Left ventricle myocardium inferior (tissue), 1 donor: ENCODE measurements around the gene RUVBL2. TPM values are rescaled to one million over a fixed set of nuclear protein-coding genes. Genes with fewer than 3 reads are reported as not detected.

Experiments
- DNase-seq: peaks from one replicate; pipeline ENCODE4 v3.0.0-alpha.2; 2020
- H3K27ac ChIP-seq: fragments of 200-600 bp; replicated peaks from 2 replicates; pipeline ENCODE4 v1.8.0; 2021
- H3K27me3 ChIP-seq: fragments of 200-600 bp; 2 replicates; pipeline ENCODE4 v1.8.0; 2021; ENCODE audit warnings: low read depth
- H3K36me3 ChIP-seq: fragments of 200-600 bp; 2 replicates; pipeline ENCODE4 v1.8.0; 2021
- H3K4me1 ChIP-seq: fragments of 200-600 bp; 2 replicates; pipeline ENCODE4 v1.8.0; 2021
- H3K4me3 ChIP-seq: fragments of 200-600 bp; 2 replicates; pipeline ENCODE4 v1.8.0; 2021; ENCODE audit warnings: mild to moderate bottlenecking, moderate library complexity
- H3K9me3 ChIP-seq: fragments of 200-600 bp; replicated peaks from 2 replicates; pipeline ENCODE4 v1.8.0; 2021
- intact Hi-C: fragments of 100-400 bp; cut with micrococcal nuclease; formaldehyde crosslinking; loops from one replicate; pipeline ENCODE4 v1.11.0; 2022
- microRNA-seq: library from miRNA; unstranded; fragments of <30 nt; microRNA quantifications from one replicate; pipeline ENCODE4 v1.2.0, GENCODE V29; 2020
- total RNA-seq: library from RNA; stranded (reverse); fragmentation: NEBNext Ultra II Directional; extraction: Animal tissue kit (Norgen Biotek cat#: 25700); gene quantifications from one replicate; pipeline ENCODE4 v1.2.1, GENCODE V29; 2021
- TF ChIP-seq, protein P1 (sequence below): fragments of 200-600 bp; IDR thresholded peaks from 2 replicates; pipeline ENCODE4 v1.8.0; 2021; ENCODE audit warnings: antibody characterized with exemption, mild to moderate bottlenecking, borderline replicate concordance
- donor health status: DM: no; HTN: yes; CAD: no; lungs with severe emphysema.

RUVBL2 gene
- total RNA-seq, 1 donor from 2014 or later, result 44.4 TPM

DNA sequence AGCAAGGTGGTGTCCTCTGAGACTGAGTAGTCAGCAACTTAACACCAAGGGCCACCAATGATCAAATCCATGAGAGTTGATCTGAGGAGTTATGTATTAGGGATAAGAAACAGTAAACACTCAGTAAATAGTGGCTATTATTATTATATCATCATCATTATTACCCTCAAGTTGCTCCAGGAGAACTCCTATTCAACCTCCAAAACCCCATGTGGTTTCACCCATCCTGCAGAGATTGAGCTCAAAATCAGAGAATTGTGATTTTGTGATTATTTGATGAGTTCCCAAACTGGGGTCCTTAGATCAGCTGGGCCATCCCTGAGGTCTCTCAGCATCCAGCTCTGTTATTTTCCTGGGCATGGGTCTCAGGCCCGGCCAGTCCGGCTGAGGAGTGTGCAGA is 67.3 kb downstream of the RUVBL2 start:
- Histone ChIP-seq H3K27ac (no peak overlapping the region), H3K4me1 (peaks cover 37% of the 10 kb centered on the region), H3K36me3 (no peaks in the 10 kb centered on the region), H3K9me3 (no peaks in the 10 kb centered on the region), H3K4me3 (no peak overlapping the region), H3K27me3 (peaks cover 75% of the 10 kb centered on the region)
- DNase-seq, result no peak
- TF ChIP-seq, protein P1, sequence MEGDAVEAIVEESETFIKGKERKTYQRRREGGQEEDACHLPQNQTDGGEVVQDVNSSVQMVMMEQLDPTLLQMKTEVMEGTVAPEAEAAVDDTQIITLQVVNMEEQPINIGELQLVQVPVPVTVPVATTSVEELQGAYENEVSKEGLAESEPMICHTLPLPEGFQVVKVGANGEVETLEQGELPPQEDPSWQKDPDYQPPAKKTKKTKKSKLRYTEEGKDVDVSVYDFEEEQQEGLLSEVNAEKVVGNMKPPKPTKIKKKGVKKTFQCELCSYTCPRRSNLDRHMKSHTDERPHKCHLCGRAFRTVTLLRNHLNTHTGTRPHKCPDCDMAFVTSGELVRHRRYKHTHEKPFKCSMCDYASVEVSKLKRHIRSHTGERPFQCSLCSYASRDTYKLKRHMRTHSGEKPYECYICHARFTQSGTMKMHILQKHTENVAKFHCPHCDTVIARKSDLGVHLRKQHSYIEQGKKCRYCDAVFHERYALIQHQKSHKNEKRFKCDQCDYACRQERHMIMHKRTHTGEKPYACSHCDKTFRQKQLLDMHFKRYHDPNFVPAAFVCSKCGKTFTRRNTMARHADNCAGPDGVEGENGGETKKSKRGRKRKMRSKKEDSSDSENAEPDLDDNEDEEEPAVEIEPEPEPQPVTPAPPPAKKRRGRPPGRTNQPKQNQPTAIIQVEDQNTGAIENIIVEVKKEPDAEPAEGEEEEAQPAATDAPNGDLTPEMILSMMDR, result no peak
- intact Hi-C loops, result no loop called here

DNA sequence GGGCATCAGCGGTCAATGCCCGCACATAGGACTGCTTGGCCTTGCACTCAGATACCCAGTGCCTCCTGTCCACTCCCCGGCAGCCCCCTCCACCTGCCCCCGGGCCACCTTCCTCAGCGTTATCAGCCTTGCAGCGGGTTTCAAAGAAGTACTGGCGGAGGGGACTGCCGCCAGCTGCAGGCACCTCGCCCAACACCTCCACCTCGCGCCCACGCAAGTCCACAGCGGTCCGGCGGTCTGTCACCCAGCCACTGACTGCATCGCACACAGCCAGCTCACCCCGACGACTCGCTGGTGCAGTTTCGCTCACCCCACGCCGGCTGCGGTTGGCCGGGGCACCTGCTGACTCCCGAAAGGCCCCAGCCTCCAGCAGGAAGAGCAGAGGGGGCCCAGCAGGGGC is 67.8 kb downstream of the RUVBL2 start:
- Histone ChIP-seq H3K36me3 (no peaks in the 10 kb centered on the region), H3K4me3 (no peak overlapping the region), H3K9me3 (no peaks in the 10 kb centered on the region), H3K27ac (no peak overlapping the region), H3K27me3 (peaks cover 78% of the 10 kb centered on the region), H3K4me1 (peaks cover 34% of the 10 kb centered on the region)
- DNase-seq, result no peak
- intact Hi-C loops, result no loop called here
- TF ChIP-seq, protein P1, result no peak

DNA sequence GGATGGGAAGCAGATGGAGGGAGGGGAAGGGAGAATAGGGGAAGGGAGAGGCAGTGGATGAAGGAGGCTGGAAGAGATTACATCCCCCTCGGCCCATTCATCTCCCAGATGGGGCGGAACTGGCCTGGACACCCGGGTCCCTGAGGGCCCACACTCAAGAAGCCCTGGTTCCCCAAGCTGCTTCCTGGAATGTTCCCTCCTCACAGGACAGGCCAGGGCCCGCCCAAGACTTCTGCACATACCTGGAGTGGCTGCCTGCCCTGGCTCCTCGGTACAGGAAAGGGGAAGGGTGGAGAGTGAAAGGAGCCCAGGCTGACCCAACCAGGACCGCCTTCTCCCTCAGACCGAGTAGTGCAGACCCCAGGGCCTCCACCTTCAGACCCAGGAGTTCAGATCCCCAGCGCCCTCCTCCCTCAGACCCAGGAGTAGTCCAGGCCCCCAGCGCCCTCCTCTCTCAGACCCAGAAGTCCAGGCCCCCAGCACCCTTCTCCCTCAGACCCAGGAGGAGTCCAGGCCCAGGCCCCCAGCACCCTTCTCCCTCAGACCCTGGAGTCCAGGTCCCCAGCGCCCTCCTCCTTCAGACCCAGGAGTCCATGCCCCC is 70.4 kb downstream of the RUVBL2 start:
- H3K36me3 ChIP-seq, result no peaks in the 10 kb centered on the region
- no peak overlapping the region for H3K27ac ChIP-seq
- no peak overlapping the region for H3K4me3 ChIP-seq
- H3K27me3 ChIP-seq, result peaks cover 87% of the 10 kb centered on the region
- intact Hi-C loops, result no loop called here
- H3K9me3 ChIP-seq, result no peaks in the 10 kb centered on the region
- no peak for DNase-seq
- TF ChIP-seq, protein P1, result no peak
- H3K4me1 ChIP-seq, result peaks cover 18% of the 10 kb centered on the region

DNA sequence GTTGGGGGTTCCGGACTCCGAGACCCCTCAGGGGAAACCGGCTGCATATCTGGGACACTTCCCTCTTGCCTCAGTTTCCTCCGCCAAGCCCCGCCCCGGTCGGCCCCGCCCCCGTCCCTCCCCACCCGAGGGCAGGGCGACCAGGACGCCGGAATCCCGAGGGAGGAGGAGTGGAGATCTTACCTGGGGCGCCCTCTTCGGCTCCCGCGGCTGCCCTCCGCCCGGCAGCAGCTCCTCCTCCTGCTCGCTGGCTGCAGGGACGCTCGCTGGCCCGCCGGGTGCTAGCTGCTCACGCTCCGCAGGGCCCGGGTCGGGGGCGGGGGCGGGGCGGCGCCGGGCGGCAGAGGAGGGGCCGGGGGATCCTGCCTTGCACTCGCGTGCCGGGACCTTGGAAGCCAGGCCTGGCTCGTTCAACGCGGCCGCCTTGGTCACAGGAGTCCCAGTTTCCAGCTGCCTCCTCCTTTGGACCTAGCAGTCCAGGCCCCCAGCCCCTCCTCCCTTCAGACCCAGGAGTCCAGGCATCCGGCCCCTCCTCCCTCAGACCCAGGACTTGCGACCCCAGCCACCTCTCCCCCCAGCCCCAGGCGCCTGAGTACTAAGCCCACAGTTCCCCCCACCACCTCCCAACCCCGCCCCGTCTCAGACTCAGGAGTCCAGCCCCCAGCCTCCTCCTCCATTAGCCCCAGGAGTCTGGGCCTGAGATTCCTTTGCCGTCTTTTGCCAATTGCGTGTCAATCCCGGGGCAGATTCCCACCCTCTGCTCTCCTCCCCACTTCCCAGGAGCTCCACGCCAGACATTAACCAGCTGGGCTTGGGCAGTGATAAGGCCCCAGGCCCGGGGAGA is 71.3 kb downstream of the RUVBL2 start, which contains the start of gene NTF4:
Gene NTF4, minus strand, starts transcription at position 51 of the 844 bp plus-strand sequence. CDS start 2,821 bp downstream, outside the sequence.
- no peaks in the 10 kb centered on the region for H3K9me3 ChIP-seq
- intact Hi-C loops, result no loop called here
- TF ChIP-seq, protein P1, result no peak
- no peak within 1 kb of the TSS for H3K27ac ChIP-seq
- peaks cover 94% of the 10 kb centered on the region for H3K27me3 ChIP-seq
- DNase-seq, result no peak
- peaks cover 18% of the 10 kb centered on the region for H3K4me1 ChIP-seq
- H3K36me3 ChIP-seq, result no peaks in the 10 kb centered on the region
- H3K4me3 ChIP-seq, result peak within 1 kb of the TSS; percentile 53

Small RNA genes lying within 50 kb of the gene (microRNA-seq; reads per million reads assigned to microRNA genes)
- not detected for gene MIR6798

Other genes starting within 250 kb of the RUVBL2 start
- 0.60 TPM for gene IZUMO1, start 247.0 kb upstream of the RUVBL2 start, total RNA-seq
- gene FUT1, start 241.2 kb upstream of the RUVBL2 start, total RNA-seq, result 1.8 TPM
- gene FGF21, start 238.4 kb upstream of the RUVBL2 start, total RNA-seq, result not detected
- gene BCAT2, start 182.9 kb upstream of the RUVBL2 start, total RNA-seq, result 70.8 TPM
- gene HSD17B14, start 157.4 kb upstream of the RUVBL2 start, total RNA-seq, result 1.8 TPM
- 24.7 TPM for gene PLEKHA4, start 125.3 kb upstream of the RUVBL2 start, total RNA-seq
- gene PPP1R15A, start 121.5 kb upstream of the RUVBL2 start, total RNA-seq, result 76.4 TPM
- 0.55 TPM for gene TULP2, start 95.1 kb upstream of the RUVBL2 start, total RNA-seq
- gene NUCB1, start 93.6 kb upstream of the RUVBL2 start, total RNA-seq, result 221 TPM
- gene DHDH, start 60.2 kb upstream of the RUVBL2 start, total RNA-seq, result not detected
- 25.5 TPM for gene BAX, start 39.0 kb upstream of the RUVBL2 start, total RNA-seq
- gene FTL, start 28.6 kb upstream of the RUVBL2 start, total RNA-seq, result 834 TPM
- gene GYS1, start 578 bp upstream of the RUVBL2 start, total RNA-seq, result 138 TPM
- not detected for gene LHB, start 23.2 kb downstream of the RUVBL2 start, total RNA-seq
- gene CGB3, start 30.4 kb downstream of the RUVBL2 start, total RNA-seq, result not detected
- not detected for gene CGB2, start 38.0 kb downstream of the RUVBL2 start, total RNA-seq
- not detected for gene CGB1, start 43.0 kb downstream of the RUVBL2 start, total RNA-seq
- not detected for gene CGB5, start 50.0 kb downstream of the RUVBL2 start, total RNA-seq
- gene CGB8, start 55.2 kb downstream of the RUVBL2 start, total RNA-seq, result not detected
- not detected for gene CGB7, start 63.9 kb downstream of the RUVBL2 start, total RNA-seq
- gene NTF4, start 70.9 kb downstream of the RUVBL2 start, total RNA-seq, result not detected
- 0.66 TPM for gene KCNA7, start 78.8 kb downstream of the RUVBL2 start, total RNA-seq
- 115 TPM for gene SNRNP70, start 91.6 kb downstream of the RUVBL2 start, total RNA-seq
- gene LIN7B, start 120.5 kb downstream of the RUVBL2 start, total RNA-seq, result 23.4 TPM
- gene C19orf73, start 125.3 kb downstream of the RUVBL2 start, total RNA-seq, result 1.6 TPM
- gene PPFIA3, start 125.7 kb downstream of the RUVBL2 start, total RNA-seq, result 5.7 TPM
- 1,040 TPM for gene HRC, start 161.5 kb downstream of the RUVBL2 start, total RNA-seq
- gene TRPM4, start 163.9 kb downstream of the RUVBL2 start, total RNA-seq, result 31.5 TPM